Hypothalamus (tissue), 51 donors: Measurements from ENCODE around the gene LBHD2.

Experiments
- DNase-seq, 51 donors: peaks; one replicate each; lab custom pipeline; 2025; lab: John Stamatoyannopoulos, UW

LBHD2 gene

DNA sequence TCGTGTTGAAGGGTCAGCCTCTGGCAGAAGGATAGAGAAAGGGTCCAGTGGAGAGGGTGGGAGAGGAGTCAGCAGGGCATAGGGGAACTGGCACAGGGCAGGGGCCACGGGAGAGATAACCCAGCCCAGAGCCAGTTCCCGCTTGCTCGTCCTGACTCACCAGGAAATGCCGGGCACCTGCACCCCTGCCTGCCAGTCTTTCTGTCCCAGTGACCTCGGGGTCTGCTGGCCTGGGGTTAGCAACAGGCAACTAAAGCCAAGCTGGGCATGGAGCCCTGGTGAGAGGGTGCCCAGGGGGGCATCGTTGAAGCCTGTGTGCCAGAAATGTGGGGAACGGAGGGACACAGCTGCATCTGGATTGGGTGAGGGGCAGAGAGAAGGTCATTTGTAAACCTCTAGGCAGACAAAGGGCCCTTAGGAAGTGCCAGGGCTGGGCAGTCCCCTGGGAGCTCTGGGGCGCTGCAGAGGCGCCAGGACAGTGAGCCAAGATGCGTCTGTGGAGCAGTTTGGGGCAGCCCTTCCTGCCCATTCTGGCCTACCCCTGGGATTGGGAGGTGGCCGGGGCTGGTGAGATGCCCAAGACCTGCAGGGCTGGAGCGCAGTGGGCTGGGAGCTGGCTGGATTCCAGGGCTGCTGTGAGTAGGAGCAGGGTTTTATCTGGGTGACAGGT is 44.8 kb downstream of the LBHD2 start:
- DNase-seq: peak in 9 of 51 donors; percentile 15 to 69 (median 46)

- no peak for DNase-seq
Measured at GRCh38 chr14:103129301-103130016, 45.4 kb downstream of the LBHD2 start.

DNA sequence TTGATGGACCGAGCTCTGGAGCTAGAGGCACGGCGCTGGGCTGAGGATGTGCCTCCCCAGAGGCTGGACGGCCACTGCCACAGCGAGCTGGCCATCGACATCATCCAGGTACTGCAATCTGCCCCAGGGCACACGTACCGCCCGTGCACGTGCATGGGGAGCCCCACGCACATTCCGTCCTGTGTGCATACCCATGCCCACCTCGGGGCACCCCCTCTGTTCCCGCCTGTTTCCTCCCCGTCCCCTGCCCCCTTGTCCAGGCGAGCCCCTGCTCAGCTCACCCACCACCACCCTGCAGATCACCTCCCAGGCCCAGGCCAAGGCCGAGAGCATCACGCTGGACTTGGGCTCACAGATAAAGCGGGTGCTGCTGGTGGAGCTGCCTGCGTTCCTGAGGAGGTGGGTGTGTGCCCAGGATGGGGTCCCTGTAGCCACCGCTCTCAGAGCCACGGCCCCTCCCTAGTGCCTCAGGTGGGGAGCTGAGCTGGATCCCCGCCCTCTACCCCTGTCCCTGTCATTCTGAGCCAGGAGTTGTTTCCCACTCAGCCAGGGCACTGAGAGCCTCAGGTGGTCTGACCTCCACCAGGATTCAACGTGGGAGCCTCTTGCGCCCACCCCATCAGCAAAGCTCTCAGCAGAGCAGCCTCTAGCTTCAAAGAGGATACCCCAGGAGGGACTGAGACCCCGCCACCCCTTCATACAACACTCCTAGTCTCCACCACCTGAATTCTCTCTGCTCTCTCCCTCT is 46.2 kb downstream of the LBHD2 start:
- no peak for DNase-seq

DNA sequence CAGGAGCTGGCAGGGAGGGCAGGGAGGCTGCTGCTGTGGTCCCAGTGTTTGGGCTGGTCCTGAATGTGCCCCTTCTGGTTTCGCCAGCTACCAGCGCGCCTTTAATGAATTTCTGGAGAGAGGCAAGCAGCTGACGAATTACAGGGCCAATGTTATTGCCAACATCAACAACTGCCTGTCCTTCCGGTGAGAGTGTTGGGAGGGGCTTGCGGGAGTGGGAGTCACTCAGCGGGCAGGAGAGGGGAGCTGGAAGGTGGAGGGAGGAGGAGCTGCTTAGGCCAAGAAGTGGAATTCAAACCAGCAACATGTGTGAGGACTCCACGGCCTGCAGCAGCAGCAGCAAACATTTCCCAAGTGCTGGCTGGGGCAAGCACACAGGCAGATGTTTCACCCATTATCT is 47.0 kb downstream of the LBHD2 start:
- no peak for DNase-seq

- no peak for DNase-seq
Measured at GRCh38 chr14:103131580-103131979, 47.6 kb downstream of the LBHD2 start.

DNA sequence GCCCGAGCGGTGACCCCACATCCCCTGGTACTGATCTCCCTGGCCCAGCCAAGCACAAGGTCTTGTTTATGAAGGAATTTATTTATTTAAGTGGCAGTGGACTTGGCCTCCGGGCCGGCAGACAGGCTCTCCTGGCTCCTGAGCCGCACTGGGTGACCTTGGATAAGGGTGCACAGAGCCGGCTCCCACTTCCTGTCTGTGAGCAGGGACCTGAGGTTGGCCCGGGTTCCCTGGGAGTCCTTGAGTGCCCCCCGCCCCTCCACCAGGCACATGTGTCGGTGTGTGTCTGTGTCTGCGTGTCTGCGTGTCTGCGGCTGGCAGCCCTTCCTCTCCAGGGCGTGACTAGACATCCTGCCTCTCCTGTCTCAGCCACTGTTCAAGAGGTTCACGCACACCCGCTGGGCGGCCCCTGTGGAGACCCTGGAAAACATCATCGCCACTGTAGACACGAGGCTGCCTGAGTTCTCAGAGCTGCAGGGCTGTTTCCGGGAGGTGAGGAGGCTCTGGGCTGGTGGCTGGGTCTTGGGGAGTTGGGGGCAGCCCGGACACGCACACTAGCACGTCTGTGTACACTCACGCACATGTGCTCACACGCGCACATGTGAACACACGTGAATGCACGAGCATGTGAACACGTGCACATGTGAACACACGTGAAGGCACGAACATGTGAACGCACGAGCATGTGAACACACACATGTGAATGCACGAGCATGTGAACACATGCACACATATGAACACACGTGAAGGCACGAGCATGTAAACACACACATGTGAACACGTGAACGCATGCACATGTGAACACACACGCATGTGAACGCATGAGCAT is 48.6 kb downstream of the LBHD2 start:
- no peak for DNase-seq

- no peak for DNase-seq
Measured at GRCh38 chr14:103133210-103134140, 49.5 kb downstream of the LBHD2 start.

DNA sequence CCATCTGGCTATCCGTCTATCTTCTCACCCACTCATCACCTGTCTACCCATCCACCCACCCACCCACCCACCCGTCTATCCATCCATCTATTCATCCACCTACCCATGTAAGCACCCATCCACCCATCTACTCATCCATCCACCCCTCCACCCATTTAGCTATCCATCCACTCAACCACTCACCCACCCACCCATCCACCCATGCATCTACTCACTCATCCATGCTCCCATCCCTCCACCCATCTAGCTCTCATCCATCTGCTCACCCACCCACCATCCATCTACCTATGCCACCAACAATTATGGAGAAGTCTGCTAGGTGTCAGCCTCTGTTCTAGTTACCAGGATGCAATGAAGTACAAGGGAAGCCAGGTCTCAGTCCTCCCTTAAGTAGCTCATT is 50.4 kb downstream of the LBHD2 start:
- DNase-seq: no peak

- DNase-seq: no peak
Measured at GRCh38 chr14:103134919-103135318, 50.9 kb downstream of the LBHD2 start.

GRCh38 chr14:103135333-103136260 is 51.6 kb downstream of the LBHD2 start:
- DNase-seq: no peak

- peak in 2 of 51 donors; percentile 24 to 32 for DNase-seq
Measured at GRCh38 chr14:103136388-103137271, 52.6 kb downstream of the LBHD2 start.

- DNase-seq: no peak
Measured at GRCh38 chr14:103137689-103138300, 53.8 kb downstream of the LBHD2 start.

DNA sequence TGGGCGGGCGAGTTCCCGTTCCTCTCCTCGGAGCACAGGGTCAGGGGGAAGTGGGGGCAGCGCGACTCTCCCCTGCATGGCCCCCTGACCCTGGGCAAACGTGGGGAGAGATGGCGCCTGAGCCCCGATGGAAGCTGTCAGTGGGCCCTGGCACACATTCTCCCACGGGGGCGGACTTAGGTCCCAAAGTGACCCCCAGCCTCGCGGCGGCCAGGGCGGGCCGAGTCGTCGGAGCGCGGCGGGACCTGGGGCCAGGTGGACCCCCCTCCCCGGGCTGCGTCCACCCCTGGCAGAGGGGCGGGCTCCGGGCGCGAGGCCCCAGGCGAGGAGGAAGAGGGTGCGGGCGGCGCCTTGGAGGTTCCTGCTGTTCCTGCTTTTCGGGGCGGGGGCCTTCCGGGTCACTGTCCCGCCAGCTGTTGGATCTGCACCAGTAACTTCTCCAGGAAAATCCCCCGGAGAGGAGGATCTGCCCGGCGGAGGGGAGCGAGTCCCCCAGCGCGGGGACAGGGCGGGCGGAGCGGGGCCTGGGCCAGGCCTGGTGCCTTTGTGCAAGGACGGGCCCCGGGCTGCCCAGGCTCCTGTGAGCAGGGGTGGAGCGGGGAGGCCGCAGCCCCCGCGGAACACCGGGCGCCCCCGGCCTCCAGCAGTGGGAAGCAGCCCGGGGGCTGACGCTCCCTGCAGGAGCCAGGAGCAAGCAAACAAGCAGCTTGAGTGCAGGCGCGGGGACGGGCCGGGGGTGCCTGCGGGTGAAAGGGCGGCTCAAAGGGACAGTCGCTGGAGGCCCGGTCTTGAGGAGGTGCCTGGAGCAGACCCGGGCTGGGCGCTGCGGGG is 54.5 kb downstream of the LBHD2 start:
- no peak for DNase-seq

DNA sequence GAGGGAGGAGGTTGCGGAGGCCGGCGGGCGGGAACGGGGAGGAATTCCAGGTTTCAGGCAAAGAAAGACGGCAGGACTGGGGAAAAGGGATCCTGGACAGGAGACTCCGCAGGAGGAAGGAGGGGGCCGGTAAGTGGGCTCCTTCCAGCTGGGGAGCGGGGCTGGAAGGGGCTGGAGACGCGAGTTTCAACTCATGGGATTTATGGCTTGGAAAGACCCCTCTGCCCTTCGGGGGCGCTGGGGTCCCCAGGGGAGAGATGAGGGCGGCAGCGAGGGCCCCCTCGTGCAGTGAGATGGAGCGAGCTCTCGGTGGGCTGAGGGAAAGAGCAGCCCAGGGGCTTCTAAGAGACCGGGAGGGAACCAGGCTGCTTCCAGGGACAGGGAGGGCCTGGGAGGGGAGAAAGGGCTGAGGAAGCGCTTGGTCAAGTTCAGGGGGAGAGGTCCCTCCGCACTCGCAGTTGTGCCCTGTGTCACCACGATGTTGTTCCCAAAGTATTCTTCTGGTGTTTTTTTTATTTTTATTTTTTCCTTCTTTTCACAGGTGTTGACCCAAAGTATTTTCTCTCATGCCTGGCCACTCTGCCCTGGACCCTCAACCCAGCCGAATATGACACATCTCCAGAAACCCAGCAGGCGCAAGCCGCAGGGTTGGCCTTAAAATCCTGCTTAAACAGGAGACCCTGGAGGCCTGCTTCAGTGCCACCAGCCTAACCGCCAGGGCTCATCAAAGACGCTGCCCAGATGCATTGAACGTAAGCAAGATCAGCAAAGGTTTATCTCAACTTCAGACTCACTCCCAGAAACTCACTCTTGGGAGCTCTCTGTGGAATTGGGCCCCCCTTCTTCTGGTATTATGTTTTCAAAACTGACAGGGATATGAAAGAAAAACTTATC is 55.4 kb downstream of the LBHD2 start:
- DNase-seq: no peak
